Placental epithelial cell (primary cell): ENCODE data around the gene MLH1. TPM values are rescaled to one million over a fixed set of nuclear protein-coding genes. Genes with fewer than 3 reads are reported as not detected.

ENCODE experiments used
- small RNA-seq: library from RNA; depleted of rRNA; stranded (forward); fragments of <200 nt; gene quantifications from one replicate; pipeline ENCODE3, GENCODE V24; 2012
- total RNA-seq: library from RNA; depleted of rRNA; stranded (reverse); fragments of >200 nt; gene quantifications from 2 replicates; pipeline ENCODE4 v1.2.3, GENCODE V29; 2012

MLH1 gene
- 43.5 and 64.8 TPM in 2 replicates for total RNA-seq

GRCh38 chr3:36993326-36994283 lies at the start of gene MLH1:
MLH1 (plus strand) TSS chr3:36993518; CDS start chr3:36993548, 30 bp downstream.

GRCh38 chr3:36944641-36945270 lies 48.6 kb upstream of the MLH1 start, which contains the start of gene TRANK1:
TRANK1 (minus strand) TSS chr3:36945054; CDS start chr3:36944809, 245 bp downstream.

GRCh38 chr3:36992806-36993325 lies 452 bp upstream of the MLH1 start, which contains the start of gene EPM2AIP1:
EPM2AIP1 (minus strand) TSS chr3:36993131; CDS start chr3:36993077, 54 bp downstream.

Small RNA genes lying within 50 kb of the gene (small RNA-seq; reads per million reads assigned to genes)
- not detected for gene RF00019
- 0.09 reads per million for gene RNU6ATAC4P

Other genes starting within 250 kb of the MLH1 start
- not detected in 2 replicates for gene DCLK3, start 229.0 kb upstream of the MLH1 start, total RNA-seq
- gene TRANK1, start 48.5 kb upstream of the MLH1 start, total RNA-seq = 1.4 and 3.1 TPM in 2 replicates
- gene EPM2AIP1, start 387 bp upstream of the MLH1 start, total RNA-seq = 17.5 and 18.5 TPM in 2 replicates
- gene LRRFIP2, start 181.1 kb downstream of the MLH1 start, total RNA-seq = 24.9 and 26.7 TPM in 2 replicates
- 51.0 and 66.2 TPM in 2 replicates for gene GOLGA4, start 249.8 kb downstream of the MLH1 start, total RNA-seq